ENCODE data around the gene ST8SIA6.
A peak's percentile ranks its signal among the peaks of the same experiment; 100 is the strongest.
"Not testable (repeated sequence)": the region's sequence is repeated elsewhere in the genome, so short reads cannot be mapped to it uniquely, and the experiment has no call there.

Gene ST8SIA6

DNA sequence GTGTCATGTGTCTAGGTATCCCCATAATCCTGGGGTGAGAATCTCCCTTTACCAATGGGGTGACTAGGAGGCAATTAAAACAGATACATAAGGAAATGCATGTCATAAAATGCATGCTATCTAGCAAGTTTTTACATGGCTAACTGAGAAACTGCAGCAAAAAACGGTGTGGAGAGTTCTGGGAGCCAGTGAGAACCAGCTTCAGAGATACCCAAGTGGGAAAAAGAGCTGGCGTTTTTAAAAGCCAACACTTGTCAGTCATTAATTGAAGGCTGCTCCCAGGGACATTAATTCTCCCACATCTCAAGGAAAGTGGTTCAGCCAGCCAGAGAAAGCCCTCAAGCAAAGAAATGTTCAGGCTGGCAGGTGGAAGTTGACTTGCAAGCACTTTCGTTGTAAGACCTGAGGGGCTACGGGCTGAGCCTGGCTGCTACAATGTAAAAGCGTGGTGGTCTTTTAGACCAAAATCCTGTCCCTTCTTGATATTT, 28.1 kb downstream of the ST8SIA6 start:
- no peak for DNase-seq (ENCODE audit: low read depth in 2 of 2)

DNA sequence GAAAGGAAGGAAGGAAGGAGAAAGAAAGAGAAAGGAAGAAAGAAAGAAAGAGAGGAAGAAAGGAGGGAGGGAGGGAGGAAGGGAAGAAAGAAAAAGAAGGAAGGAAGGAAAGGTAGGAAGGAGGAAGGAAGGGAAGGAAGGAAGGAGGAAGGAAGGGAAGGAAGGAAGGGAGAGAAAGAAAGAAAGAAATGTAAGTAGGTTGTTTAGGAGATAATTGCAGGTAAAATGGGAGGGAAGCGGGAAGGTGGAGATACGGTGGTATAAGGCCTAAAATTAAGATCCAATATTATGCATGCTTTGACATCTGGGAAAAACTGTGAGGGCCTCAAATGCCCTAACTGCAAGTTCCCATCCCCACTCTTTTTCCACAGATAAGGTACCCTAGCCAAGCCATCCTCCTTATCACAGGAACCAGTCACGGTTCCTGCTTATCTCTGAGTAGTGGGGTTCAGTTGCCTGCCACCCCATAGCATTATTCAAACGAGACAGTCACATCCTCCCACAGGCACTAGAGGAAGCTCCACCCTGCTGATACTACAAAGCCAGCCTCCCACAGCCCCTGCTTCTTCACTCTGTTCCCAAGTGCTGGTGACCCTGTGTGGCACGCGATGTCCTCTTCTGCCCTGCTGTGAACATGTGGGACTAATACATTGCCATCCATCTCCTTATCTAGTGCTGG, 28.7 kb downstream of the ST8SIA6 start:
- DNase-seq (ENCODE audit: low read depth in 2 of 2), result peak in 1 of 2 donors; percentile 17

DNA sequence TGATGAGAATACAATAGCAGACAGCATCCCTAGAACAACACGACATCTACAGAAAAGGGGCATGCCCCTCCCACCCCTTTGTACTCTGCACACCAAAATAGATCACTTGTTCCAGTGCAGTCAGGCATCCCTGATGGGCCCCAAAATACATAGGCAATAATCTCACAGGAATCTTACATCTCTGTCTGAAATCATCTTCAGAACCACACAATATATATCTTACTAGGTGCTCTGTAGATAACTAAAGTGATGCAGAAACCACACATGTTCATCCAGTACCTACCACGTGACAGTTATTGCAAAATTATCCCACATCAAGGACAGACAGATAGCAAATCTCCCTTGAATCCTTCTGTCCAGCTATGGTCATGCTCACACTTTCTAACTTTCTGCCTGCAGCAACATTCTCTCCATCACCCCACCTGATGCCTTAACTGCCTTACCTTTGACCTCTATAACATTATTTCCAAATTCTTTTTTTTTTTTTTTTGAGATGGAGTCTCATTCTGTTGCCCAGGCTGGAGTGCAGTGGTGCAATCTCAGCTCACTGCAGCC, 30.7 kb downstream of the ST8SIA6 start:
- no peak for DNase-seq (ENCODE audit: low read depth in 2 of 2)

DNA sequence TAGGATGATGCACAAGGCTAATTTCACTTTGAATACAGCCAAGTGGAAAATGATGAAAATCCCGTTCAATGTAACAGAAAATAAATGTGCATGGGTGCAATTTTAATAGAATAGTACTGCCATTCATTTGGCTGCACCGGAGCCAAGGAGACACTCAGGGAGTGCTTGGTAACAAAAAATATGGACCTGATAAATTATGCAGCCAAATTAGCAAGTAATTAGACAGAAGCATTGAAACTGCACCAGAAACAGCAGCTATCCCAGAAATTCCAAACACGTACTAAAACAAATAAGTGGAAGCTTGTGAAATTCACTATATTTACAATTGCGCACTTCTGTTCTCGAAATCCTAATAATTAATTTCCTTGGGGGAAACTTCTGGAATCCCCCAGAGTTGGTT, 31.5 kb downstream of the ST8SIA6 start:
- no peak for DNase-seq (ENCODE audit: low read depth in 2 of 2)

DNA sequence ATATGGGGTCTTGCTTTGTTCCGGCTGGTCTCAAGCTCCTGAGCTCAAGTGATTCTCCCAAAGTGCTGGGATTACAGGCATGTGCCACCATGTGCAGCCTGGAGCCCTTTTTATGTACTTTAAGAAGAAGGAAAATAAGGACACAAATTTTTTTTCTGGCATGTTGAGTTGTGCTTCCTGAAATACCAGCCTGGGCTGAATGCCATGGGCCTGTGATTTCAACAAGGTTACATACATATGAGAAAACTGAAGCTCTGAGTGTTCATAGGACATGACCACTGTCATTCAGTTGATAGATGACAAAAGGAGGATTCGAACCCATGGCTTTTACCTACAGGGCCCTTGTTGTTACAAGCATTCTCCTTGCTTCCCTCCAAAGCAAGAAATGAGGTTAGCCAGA, 36.1 kb downstream of the ST8SIA6 start:
- DNase-seq (ENCODE audit: low read depth in 2 of 2), result no peak

DNA sequence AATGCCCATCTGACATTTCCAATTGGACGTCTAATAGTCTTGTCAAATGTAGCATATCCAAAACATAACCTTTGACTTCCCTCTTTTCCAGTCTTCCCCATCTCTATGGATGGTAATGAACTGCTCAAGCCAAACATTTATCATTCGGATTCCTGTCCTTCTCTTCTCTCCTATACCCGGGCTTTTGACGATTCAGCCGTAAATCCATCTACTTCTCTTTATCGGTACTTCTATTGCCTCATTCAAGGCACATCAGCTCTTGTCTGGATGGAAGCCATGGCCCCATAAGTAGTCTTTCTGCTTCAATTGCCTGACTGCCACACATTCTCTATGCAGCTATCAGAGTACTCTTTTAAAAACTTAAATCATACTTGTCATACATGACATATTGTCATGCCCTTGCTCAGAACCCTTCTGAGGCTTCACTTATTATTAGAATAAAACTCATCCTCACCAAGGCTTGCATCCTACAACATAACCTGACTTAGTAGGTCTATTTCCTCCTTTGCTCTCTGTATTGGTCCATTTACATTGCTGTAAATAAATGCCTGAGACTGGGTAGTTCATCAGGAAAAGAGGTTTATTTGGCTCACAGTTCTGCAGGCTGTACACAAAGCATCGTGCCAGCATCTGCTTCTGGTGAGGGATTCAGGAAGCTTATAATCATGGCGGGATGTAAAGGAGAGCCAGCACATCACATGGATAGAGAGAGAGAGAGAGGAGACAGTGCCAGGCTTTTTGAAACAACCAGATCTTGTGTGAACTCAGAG, 37.8 kb downstream of the ST8SIA6 start:
- DNase-seq (ENCODE audit: low read depth in 2 of 2), result no peak

DNA sequence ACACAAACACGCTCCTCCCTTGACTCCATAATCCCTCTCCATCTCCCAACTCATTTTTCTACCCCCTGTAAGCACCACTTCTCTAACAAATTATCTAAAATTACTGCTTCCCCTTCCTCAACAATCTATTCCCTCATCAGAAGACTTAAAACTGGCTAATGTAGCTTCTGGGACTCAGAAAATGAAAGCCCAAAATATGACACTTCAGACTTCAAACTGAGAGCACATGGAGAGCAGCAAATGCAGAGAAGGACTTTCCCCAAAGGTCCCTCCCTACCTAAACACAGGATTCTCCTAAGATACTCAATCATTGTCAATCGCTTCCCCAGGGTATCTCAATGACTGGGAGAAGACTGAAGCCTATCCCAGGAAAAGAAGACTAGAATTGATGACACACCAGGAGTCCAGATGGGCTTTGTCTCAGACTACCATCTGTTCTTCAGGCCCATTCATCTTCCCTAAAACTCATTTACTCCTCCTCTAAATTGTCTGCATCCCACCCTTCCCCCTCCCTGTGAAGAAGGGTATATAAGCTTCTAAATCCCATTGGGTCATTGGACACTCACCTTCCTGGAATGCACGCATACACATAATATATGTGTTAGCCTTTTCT, 39.2 kb downstream of the ST8SIA6 start:
- no peak for DNase-seq (ENCODE audit: low read depth in 2 of 2)

DNA sequence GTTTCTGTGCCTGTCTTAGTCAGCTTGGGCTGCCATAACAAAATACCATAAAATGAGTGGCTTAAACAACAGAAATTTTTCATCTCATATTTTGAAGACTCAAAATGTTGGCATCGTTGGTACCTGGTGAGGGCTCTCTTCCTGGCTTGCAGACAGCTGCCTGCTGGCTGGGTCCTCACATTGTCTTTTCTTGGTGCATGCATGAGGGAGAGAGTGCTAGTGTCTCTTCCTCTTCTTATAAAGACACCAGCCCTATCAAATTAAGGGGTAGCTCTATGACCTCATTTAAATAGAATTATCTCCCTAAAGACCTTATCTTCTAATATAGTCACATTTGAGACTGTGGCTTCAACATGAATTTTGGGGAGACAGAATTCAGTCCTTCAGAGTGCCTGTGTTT, 39.9 kb downstream of the ST8SIA6 start:
- DNase-seq (ENCODE audit: low read depth in 2 of 2), result no peak

DNA sequence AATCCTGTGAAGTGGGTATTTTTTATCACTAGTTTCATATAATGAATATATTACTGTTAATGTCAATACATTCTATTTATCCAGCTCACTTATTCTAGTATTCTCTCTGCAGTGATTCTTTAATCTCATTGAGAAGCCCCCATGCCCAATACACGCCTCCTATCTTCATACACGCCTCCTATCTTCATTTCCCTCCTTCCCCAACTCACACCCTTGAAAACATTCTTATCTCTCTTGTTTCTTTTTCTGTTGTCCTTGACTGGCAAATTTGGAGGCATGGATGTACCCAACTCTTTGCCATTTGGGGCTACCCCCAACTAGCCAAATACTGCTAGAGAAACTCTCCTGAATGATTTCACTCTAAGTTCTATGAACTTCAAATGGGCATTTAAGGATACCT, 40.5 kb downstream of the ST8SIA6 start:
- DNase-seq (ENCODE audit: low read depth in 2 of 2), result no peak

DNA sequence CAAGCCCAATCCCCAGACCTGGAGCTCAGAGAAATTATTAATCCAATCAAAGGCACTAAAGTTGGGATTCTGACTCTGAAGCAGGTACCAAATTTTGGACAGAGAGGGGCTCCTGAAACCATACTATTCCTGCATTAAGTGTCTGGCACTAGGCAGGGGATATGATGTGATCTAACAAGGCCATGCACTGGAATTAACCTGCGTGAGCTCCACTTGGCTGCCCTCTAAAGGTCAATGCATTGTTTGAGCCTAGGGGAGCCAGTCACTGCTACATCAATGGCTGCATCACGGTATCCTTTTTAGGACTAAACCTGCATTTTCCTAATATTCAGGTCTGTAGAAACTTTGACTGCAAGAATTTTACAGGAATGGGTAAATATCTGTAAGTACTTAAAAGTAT, 42.1 kb downstream of the ST8SIA6 start:
- DNase-seq (ENCODE audit: low read depth in 2 of 2), result no peak

DNA sequence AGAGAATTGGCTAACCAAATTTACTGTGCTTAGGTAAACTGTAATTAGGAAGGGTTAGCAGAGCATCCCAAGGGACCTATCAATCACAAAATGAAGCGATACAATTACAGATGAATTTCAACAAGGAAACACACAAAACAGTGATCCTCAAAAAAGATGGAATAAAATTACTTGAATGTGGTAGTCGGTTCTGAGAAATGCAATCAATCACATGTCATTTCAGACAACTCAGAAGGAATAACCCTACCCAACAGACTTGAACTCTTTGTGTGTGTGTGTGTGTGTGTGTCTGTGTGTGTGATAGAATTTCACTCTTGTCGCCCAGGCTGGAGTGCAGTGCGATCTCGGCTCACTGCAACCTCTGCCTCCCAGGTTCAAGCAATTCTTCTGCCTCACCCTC, 43.5 kb downstream of the ST8SIA6 start:
- no peak for DNase-seq (ENCODE audit: low read depth in 2 of 2)

DNA sequence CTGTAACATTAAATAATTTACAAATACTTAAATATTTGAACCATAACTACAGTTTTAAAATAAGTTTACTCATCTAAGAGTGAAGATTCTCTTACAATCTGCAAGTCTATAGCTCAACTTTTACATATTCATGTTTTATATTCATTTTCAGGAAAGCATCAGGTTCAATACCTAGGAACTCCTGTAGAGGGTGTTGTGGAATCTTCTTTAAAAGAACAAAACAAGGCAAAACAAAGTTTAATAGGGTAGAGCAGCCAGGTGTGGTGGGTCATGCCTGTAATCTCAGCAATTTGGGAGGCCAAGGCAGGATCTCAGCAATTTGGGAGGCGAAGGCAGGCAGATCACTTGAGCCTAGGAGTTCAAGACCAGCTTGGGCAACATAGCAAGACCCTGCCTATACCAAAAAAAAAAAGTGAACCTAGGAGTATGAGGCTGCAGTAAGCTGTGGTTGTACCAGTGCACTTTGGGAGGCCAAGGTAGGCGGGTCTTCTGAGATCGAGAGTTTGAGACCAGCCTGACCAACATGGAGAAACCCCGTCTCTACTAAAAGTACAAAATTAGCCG, 45.1 kb downstream of the ST8SIA6 start:
- DNase-seq (ENCODE audit: low read depth in 2 of 2), result no peak

DNA sequence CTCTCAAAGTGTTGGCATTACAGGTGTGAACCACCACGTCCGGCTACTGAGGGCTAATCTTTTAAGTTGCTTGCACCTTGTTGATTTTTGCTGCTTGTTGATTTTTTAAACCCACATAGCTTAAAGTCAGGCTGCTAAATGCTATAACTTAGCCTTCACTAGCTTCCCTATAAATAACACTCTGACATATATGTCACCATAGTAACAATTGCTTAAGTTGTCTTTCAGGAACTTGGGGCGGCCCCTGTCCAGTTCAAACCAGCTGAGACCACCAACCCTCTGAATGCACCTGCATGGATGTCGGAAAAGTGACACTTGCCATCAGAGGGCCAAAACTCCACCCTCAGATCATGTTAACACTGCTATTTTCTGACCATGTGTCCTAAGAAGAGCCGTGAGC, 47.3 kb downstream of the ST8SIA6 start:
- no peak for DNase-seq (ENCODE audit: low read depth in 2 of 2)

DNA sequence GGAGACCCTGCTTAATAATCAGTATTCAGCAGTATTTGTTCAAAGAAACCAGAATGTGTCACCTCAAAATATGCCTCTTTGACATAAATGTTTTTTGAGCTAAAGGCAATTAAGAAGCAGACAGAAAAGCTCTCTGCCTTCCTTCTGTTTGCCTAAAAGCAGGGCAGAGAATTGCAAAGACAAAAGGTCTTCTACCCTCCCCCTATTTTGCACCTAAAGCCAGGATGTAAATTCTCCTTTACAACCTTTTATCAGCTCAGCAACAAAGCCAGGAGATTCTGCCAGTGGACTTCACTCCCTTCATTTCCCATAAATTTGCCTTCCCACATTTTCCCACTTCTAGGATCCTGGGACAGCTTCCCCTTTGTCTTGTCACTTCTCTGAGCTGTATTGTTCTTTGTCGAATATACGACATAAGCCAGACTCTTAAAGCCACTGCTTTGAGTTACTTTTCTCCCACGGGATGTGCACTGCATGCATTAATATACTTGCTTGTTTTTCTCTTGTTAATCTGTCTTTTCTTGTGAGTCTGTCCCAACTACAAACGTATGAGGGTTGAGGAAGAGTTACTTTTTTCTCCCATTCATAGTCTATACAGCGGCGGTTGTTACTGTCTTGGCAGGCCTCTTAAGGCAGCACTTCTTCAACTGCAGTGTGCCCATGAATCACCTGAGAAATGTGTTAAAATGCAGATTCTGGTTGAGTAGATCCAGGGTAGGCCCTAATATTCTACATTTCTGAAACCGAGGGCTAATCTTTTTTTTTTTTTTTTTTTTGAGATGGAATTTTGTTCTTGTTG, 48.2 kb downstream of the ST8SIA6 start:
- DNase-seq (ENCODE audit: low read depth in 2 of 2), result no peak

DNA sequence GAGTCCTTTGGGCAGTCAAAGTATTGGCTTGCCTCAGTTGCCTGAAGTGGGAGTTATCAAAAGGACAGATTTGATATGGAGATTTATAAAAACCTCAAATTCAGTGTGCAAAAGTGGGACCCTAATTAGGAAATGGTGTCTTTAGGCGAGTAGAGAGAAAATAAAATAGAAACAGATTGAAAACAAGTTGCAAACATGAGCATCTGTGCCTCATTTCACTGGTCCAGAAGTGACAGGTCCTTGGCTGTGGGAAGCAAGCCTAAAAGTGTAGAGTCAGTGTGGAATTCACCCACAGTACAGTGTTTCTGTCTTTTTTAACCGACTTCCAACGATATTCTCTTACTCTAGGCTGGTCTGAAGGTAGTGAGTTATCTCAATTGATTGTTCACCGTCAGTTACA, 51.2 kb downstream of the ST8SIA6 start:
- DNase-seq (ENCODE audit: low read depth in 2 of 2), result no peak

DNA sequence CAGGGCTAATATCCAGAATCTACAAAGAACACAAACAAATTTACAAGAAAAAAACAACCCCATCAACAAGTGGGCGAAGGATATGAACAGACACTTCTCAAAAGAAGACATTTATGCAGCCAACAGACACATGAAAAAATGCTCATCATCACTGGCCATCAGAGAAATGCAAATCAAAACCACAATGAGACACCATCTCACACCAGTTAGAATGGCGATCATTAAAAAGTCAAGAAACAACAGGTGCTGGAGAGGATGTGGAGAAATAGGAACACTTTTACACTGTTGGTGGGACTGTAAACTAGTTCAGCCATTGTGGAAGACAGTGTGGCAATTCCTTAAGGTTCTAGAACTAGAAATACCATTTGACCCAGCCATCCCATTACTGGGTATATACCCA, 52.4 kb downstream of the ST8SIA6 start:
- not testable (repeated sequence) for DNase-seq (ENCODE audit: low read depth in 2 of 2)

DNA sequence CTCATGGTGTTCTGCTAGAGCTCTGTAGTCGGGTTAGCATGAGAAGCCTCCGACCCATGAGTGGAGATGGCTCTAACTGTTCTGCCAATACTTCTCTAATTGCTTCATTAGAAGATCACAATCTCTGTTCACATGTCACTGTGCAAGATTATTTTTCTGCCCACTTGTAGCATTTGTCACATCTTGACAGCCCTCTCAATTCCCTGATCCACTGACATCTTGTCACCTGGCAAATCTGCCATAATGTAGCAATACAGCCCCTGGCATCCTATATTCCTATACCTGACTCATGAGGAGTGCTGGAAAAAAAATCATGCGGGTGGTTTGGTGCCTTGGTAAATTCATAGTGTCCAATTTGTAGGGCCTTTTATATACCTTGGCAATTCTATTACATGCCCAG, 58.4 kb downstream of the ST8SIA6 start:
- no peak for DNase-seq (ENCODE audit: low read depth in 2 of 2)

DNA sequence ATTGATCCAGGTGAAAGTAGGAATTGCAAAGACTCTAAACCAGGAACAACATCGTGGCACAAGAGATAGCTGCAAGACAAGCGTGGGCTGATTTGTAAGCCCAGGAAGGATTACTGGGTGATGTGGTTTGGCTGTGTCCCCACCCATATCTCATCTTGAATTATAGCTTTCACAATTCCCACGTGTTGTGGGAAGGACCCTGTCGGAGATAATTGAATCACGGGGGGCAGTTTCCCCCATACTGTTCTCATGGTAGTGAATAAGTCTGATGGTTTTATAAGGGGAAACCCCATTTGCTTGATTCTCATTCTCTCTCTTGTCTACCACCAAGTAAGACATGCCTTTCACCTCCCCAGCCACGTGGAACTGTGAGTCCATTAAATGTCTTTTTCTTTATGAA, 59.5 kb downstream of the ST8SIA6 start:
- DNase-seq (ENCODE audit: low read depth in 2 of 2), result peak in 1 of 2 donors; percentile 6

DNA sequence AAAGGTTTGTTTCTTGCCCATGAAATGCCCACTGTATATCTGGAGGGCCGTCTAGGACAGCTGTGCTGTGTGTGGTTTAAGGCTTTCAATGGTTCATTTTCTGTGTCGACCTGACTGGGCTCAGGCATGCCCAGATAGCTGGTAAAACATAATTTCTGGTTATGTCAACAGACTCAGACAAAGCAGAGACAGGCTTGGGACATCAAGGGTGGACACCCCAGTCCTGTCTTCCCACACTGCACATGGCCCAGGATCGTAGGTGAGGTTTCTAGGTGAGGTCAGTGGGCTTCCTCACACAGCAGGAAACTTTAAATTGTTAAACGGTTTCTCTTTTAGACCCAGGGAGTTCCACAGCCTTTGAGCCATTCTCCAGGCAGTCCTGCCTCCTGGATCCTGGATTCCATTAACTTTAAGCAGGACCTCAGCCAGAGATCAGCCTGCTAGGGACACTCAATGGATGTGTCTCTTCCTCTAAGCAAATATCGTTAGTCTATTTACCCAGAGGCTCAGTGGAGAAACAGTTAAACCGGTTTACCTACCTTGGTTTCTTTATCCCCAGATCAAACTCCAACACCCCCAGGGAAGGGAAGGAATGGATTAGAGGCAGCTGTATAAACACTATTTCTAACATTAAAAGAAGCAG, 66.4 kb downstream of the ST8SIA6 start:
- no peak for DNase-seq (ENCODE audit: low read depth in 2 of 2)

DNA sequence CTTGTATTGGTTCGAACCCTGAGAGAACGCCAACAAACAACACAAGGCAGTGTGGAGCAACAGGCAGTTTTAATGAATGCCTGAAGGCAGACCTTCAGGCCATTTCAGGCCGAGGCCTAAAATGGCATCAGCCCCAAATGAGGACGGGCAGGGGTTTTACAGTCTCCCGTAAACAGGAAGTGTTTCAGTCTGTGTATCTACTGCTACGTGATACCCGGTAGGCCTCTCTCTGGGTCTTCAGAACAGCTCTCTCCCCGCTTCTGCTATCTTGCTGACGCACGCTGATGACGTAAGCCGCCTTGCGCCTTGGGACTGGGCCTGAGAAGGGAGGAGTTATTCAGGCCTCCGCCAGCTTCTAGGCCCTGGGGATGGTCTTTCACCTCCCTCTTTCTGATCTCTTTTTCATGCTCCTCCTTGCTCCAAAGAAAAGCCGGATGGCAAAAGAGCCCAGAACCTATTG, 67.7 kb downstream of the ST8SIA6 start:
- DNase-seq (ENCODE audit: low read depth in 2 of 2), result no peak

DNA sequence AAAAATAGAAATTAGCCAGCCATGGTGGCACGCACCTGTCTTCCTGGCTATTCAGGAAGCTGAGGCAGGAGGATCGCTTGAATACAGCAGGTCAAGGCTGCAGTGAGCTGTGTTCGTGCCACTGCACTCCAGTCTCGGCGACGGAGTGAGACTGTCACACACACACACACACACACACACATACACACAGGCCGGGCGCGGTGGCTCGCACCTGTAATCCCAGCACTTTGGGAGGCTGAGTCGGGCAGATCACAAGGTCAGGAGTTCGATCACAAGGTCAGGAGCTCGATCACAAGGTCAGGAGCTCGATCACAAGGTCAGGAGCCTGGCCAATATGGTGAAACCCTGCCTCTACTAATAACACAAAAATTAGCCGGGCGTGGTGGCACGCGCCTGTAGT, 68.4 kb downstream of the ST8SIA6 start:
- no peak for DNase-seq (ENCODE audit: low read depth in 2 of 2)
